HG03135 (cell line): ENCODE measurements around the gene SRGAP2B.
"Not testable (repeated sequence)": the region's sequence is repeated elsewhere in the genome, so short reads cannot be mapped to it uniquely, and the experiment has no call there.

Experiments
- ATAC-seq: cut with Tn5 transposase; IDR thresholded peaks from one replicate; pipeline ENCODE4 v1.9.1; 2021; ENCODE audit warnings: mild to moderate bottlenecking, moderate library complexity; ENCODE audit not compliant: unreplicated experiment

SRGAP2B gene

DNA sequence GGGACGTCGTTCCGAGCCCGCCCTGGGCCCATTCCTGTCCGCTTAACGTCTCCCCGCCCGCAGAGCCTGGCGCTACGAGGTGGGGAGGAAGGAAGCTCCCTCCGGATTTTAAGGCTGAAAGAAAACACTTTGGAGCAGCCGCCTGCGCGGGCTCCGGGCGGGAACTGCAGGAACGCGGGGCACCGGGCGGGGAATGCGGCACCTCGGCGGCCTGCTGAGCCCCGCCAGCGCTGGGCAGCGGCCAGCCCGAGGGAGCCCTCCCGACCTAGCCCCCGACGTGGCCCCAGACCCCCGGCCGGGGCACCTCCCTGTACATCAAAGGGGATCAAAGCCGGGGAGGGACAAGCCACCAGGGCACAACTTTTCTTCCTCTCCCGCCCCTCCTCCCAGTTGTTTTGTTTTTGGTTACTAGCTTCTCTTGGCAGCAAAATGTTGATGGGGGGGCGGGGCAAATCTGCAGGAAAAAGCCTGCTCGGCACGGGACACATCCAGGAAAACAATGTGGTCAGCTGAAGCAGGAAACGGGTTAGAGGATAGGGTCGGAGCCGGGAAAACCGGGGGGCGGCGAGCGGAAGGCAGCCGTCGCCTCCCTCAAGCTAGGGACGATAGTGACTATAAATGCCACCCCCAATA is 1.5 kb downstream of the SRGAP2B start:
- ATAC-seq: not testable (repeated sequence)

DNA sequence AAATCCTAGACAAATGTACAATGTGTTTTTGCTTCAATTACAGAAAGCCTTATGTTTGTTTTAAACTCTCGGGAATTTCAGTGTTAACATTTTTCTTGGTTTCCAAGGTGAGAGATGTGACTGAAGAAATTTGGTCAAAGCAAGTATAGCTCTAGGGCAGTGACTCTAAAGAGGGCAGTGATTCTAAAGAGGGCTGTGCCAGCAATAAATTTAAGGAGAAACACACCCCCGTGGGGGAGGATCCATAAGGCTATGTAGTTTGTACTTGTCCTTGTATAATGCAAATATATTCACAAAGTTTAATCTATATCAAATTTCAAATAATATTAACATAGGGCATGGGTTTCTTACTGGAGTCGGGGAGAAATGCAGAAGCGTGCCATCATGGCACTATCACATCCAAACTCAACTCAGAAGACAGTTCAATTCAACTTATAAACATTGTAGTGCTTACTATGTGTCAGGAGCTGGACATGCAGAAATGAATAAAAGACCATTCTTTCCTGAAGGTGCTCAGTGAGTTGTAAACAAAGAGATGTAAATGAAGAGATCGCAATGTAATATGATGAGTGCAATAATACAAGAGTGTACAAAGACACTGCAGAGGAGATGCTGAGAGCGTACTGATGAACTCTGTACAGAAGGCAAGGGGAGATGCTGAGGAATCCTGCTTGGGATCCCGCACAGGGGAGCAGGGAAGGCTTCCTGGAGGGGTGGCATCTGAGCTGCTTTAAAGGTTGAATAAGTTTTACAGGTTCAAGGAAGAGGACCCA is 12.5 kb downstream of the SRGAP2B start:
- ATAC-seq: not testable (repeated sequence)

GRCh38 chr1:145080193-145080592 is 14.9 kb downstream of the SRGAP2B start:
- ATAC-seq: not testable (repeated sequence)

- ATAC-seq: not testable (repeated sequence)
These were observed 15.4 kb downstream of the SRGAP2B start for GRCh38 chr1:145079737-145080136.

DNA sequence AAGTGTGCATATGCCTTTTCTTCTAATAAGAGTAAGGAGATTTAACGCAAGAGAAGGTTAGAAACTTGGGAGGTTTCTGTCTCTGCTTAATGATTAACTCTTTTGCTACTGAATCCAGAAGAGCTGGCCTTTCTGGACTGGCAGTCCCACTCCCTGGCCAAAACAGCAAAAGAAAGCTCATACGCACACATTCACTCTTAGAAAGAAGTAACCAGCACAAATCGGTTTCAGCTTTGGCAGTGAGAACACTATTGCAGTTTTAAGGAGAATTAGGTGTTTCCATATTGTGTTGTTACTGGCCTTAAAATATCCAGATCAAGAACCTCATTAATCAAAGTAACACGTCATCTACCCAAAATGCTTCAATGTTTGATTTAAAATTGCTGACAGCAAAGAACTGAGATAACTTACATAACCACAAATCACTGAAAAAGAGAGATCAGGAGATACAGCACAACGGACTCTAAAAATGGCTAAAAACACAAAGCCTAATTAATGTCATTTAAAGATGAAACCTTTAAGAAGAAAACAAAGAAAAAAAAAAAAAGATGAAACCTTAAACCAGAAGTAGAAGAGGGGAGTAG is 16.2 kb downstream of the SRGAP2B start:
- not testable (repeated sequence) for ATAC-seq

- not testable (repeated sequence) for ATAC-seq
These were observed 17.0 kb downstream of the SRGAP2B start for GRCh38 chr1:145077872-145078786.

DNA sequence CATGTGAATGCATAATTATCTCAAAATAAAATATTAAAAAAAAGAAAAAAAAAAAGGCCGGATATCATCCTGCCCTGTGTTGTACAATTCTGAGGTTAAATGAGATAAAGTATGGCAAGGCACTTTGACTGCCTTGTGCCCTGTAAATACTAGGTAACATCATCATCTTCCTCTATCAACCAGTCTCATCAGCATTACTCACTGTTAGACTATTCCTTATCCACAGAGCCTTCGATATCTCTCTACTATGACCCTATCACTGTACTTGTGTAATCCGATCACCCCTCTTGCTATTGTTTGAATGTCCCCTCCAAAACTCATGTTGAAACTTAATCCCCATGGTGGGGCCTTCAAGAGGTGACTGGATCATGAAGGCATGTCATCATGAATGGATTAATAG is 18.3 kb downstream of the SRGAP2B start:
- not testable (repeated sequence) for ATAC-seq

GRCh38 chr1:145074021-145074559 is 21.0 kb downstream of the SRGAP2B start:
- not testable (repeated sequence) for ATAC-seq

GRCh38 chr1:145071569-145071968 is 23.6 kb downstream of the SRGAP2B start:
- ATAC-seq: not testable (repeated sequence)

DNA sequence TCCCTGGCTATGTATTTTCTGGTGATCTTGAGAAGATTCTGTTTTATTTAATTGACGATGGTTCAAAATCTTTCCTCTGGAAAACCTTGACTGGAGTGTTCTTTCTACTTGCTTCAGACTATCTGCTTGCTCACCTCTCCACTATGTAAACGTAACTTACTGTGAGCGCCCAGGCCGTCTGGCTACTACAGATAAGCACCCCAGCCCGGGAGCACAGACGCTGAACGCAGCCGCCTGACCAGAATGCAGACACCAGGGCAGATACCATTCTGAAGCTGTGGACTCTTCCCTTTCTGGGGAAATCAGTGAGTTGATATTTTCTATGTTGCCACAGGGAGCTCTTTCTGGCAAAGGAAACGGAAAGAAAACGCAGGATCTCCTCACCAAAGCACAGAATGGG is 28.6 kb downstream of the SRGAP2B start:
- not testable (repeated sequence) for ATAC-seq

GRCh38 chr1:145065194-145065826 is 29.8 kb downstream of the SRGAP2B start:
- ATAC-seq: not testable (repeated sequence)

GRCh38 chr1:145063941-145064648 is 31.0 kb downstream of the SRGAP2B start:
- not testable (repeated sequence) for ATAC-seq

- ATAC-seq: not testable (repeated sequence)
These were observed 31.8 kb downstream of the SRGAP2B start for GRCh38 chr1:145063285-145063684.

DNA sequence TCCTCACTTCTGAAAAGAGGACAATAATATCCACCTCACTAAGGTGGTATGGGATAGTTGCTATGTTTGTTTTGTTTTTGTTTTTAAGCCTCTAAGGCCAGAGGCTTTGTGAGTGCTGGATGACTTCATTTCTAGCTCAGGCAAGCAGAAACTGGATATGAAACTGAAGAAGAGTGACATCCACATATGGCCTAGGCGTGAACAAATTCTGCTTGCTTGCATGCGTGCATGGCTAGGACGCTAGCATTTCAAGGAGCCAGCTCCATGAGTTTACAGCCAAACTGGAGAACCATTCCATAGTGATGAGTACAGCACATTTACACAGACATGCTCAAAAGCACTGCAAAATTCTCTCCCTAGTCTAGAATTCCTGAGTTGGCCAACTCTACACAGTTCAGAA is 36.9 kb downstream of the SRGAP2B start:
- ATAC-seq: peak; percentile 49

DNA sequence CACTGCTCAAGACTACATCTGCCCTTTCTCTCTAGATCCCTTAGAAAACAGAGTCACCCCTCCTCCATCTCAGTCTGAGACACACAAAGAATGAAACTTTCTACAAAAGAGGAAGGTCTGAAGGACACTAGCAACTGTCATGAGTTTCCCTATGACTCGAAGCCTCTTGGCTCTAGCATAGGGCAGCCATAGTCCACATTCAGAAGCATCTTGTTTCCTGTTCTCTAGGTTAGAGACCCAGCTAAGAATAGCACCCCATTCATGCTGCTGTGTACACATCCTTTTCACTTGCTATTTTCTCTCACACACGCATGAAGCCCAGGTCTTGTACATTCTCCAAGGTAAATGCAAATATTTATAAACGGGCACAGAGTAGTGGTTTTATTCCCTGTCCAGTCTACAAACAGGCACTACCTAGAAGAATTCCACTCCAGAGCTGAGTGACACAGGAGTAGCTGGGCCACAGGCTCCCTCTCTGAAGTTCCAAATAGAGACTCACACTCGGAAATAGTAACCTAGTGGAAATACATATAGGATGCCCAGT is 39.8 kb downstream of the SRGAP2B start:
- ATAC-seq: peak; percentile 98

GRCh38 chr1:145053428-145053827 is 41.7 kb downstream of the SRGAP2B start:
- not testable (repeated sequence) for ATAC-seq

- ATAC-seq: not testable (repeated sequence)
These were observed 42.9 kb downstream of the SRGAP2B start for GRCh38 chr1:145052019-145052776.

- ATAC-seq: not testable (repeated sequence)
These were observed 46.8 kb downstream of the SRGAP2B start for GRCh38 chr1:145048181-145048856.
